A673 (cell line): ENCODE results near the gene MBTPS1. TPM values are rescaled to one million over a fixed set of nuclear protein-coding genes. Genes with fewer than 3 reads are reported as not detected.

Experiments
- BruUV-seq: library from RNA; stranded (reverse); fragments of 400-500 nt; replicated peaks from 2 replicates; lab custom pipeline; 2021; lab: Mats Ljungman, UMichigan
- CTCF ChIA-PET: fragments of 300-600 bp; sonication (Branson Sonifier 250); formaldehyde crosslinking; loops from one replicate; lab custom pipeline; 2022; ENCODE audit warnings: antibody characterized with exemption; lab: Charles Lee
- POLR2A ChIA-PET: fragments of 300-600 bp; sonication (Branson Sonifier 250); formaldehyde crosslinking; loops from one replicate; lab custom pipeline; 2022; ENCODE audit warnings: antibody characterized with exemption; ENCODE audit not compliant: low non-redundant PET; lab: Charles Lee
- DNase-seq: peaks from one replicate; pipeline ENCODE4 v3.0.0-alpha.2; 2015; ENCODE audit warnings: low spot score
- H3K27ac ChIP-seq: fragments of 200-600 bp; sonication (generic); 2 replicates; pipeline ENCODE4 v1.5.1; 2016; ENCODE audit warnings: mixed run types, low read depth, mild to moderate bottlenecking, mixed read lengths, antibody characterized with exemption, low read length; ENCODE audit not compliant: poor library complexity, severe bottlenecking
- H3K27me3 ChIP-seq: fragments of 200-600 bp; sonication (generic); replicated peaks from 2 replicates; pipeline ENCODE4 v1.6.1; 2017; ENCODE audit warnings: mixed run types, low read depth, mild to moderate bottlenecking, mixed read lengths, antibody characterized with exemption, low read length; ENCODE audit not compliant: insufficient read depth, poor library complexity
- H3K36me3 ChIP-seq: fragments of 200-600 bp; sonication (generic); 2 replicates; pipeline ENCODE4 v1.6.1; 2016; ENCODE audit warnings: mixed run types, mild to moderate bottlenecking, mixed read lengths, antibody characterized with exemption, low read length; ENCODE audit not compliant: insufficient read depth, poor library complexity, severe bottlenecking
- H3K4me1 ChIP-seq: fragments of 200-600 bp; sonication (generic); 2 replicates; pipeline ENCODE4 v1.6.1; 2017; ENCODE audit warnings: mixed run types, mild to moderate bottlenecking, mixed read lengths, antibody characterized with exemption, low read length; ENCODE audit not compliant: insufficient read depth, poor library complexity, severe bottlenecking
- H3K4me3 ChIP-seq: fragments of 200-600 bp; sonication (generic); 2 replicates; pipeline ENCODE4 v1.5.1; 2016; ENCODE audit warnings: low read depth, mixed run types, mild to moderate bottlenecking, mixed read lengths, low read length; ENCODE audit not compliant: poor library complexity, severe bottlenecking
- H3K9me3 ChIP-seq: fragments of 200-600 bp; sonication (generic); 2 replicates; pipeline ENCODE4 v1.6.1; 2016; ENCODE audit warnings: mixed run types, low read depth, mild to moderate bottlenecking, mixed read lengths, antibody characterized with exemption, low read length; ENCODE audit not compliant: poor library complexity, severe bottlenecking
- EZH2 ChIP-seq: fragments of 200-600 bp; sonication (generic); IDR thresholded peaks from 2 replicates; pipeline ENCODE4 v1.6.1; 2017; ENCODE audit warnings: borderline replicate concordance, low read depth, mild to moderate bottlenecking, mixed read lengths, antibody characterized with exemption, low read length; ENCODE audit not compliant: poor library complexity, severe bottlenecking
- intact Hi-C: fragments of 100-400 bp; cut with micrococcal nuclease; formaldehyde crosslinking; loops from one replicate; pipeline ENCODE4 v1.10.0; 2022; ENCODE audit not compliant: unreplicated experiment
- total RNA-seq: library from RNA; stranded (reverse); gene quantifications from 2 replicates; pipeline ENCODE4 v1.2.3, GENCODE V29; 2021
- TF ChIP-seq, protein P1 (sequence below): fragments of 300-800, 200-600 bp; sonication (generic); conservative IDR thresholded peaks from 2 replicates; pipeline ENCODE4 v1.5.1; 2017; ENCODE audit warnings: low read depth, mild to moderate bottlenecking, antibody characterized with exemption, low read length, moderate library complexity, mixed read lengths

The MBTPS1 gene
- total RNA-seq, 1 experiment from 2014 or later = 82.0 TPM

DNA sequence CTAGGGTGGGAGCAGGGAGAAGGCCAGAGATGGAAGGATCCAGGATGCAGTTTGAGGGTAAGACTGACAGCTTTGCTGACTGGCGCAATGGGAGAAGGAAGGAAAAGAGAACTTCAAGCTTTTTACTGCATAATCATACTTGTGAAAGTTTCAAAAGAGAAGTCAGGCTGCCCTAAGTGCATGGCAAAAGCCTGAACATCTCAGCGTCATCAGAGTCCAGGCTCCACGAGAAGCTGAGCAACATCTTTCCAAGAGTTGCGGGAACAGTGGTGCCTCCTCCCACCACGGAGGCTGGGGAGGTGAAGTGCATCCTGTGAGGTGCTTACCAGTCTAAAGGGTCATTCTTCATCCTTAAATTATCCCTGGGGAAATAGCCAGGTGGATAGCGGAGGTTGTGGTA, 47.2 kb downstream of the MBTPS1 start:
- H3K27ac ChIP-seq = no peak overlapping the region
- peaks cover 67% of the 10 kb centered on the region for H3K36me3 ChIP-seq
- ChIA-PET CTCF (no interaction called here), POLR2A (no interaction called here)
- TF ChIP-seq EZH2 = no peak
- TF ChIP-seq, protein P1, sequence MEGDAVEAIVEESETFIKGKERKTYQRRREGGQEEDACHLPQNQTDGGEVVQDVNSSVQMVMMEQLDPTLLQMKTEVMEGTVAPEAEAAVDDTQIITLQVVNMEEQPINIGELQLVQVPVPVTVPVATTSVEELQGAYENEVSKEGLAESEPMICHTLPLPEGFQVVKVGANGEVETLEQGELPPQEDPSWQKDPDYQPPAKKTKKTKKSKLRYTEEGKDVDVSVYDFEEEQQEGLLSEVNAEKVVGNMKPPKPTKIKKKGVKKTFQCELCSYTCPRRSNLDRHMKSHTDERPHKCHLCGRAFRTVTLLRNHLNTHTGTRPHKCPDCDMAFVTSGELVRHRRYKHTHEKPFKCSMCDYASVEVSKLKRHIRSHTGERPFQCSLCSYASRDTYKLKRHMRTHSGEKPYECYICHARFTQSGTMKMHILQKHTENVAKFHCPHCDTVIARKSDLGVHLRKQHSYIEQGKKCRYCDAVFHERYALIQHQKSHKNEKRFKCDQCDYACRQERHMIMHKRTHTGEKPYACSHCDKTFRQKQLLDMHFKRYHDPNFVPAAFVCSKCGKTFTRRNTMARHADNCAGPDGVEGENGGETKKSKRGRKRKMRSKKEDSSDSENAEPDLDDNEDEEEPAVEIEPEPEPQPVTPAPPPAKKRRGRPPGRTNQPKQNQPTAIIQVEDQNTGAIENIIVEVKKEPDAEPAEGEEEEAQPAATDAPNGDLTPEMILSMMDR = no peak
- no peaks in the 10 kb centered on the region for H3K9me3 ChIP-seq
- no peak overlapping the region for H3K4me3 ChIP-seq
- H3K27me3 ChIP-seq = no peaks in the 10 kb centered on the region
- DNase-seq = no peak
- intact Hi-C loops = no loop called here
- no TSS peak for BruUV-seq
- H3K4me1 ChIP-seq = no peaks in the 10 kb centered on the region

DNA sequence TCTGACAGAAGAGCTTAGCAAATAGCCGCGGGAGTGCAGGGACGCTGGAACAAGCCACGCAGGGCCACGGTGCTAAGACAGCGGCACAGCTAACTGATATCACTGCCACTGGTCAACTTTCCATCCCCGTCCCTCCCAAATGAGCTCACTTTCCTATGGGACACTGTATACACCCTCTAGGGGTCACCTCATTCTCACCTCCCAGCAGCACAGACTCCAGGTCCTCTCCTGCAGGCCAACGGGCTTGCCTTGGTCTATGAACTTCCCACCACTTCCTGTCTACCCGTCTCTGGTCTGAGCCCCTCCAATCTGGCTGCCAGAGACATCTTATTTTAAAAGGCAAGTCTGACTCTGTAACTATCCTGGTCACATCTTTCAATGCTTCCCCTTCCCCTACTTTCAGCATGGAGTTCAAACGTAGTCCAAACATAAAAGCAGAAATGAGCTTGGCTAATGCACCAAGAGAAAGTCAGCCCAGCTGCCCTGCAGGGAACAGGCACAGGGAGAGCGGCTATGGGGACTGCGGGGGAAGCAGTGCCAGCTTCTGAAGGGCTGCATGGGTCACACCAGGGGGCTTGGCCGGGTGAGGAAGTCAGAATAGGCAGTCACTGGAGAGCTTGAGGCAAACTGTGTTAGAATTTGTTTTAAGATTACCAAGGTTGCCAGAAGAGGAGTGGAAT, 47.8 kb downstream of the MBTPS1 start:
- TF ChIP-seq, protein P1 = no peak
- TF ChIP-seq EZH2 = no peak
- no peaks in the 10 kb centered on the region for H3K4me1 ChIP-seq
- intact Hi-C loops = no loop called here
- no peak overlapping the region for H3K4me3 ChIP-seq
- H3K27me3 ChIP-seq = no peaks in the 10 kb centered on the region
- DNase-seq = no peak
- H3K36me3 ChIP-seq = peaks cover 60% of the 10 kb centered on the region
- H3K27ac ChIP-seq = no peak overlapping the region
- no TSS peak for BruUV-seq
- POLR2A ChIA-PET = no interaction called here
- CTCF ChIA-PET = no interaction called here
- no peaks in the 10 kb centered on the region for H3K9me3 ChIP-seq

DNA sequence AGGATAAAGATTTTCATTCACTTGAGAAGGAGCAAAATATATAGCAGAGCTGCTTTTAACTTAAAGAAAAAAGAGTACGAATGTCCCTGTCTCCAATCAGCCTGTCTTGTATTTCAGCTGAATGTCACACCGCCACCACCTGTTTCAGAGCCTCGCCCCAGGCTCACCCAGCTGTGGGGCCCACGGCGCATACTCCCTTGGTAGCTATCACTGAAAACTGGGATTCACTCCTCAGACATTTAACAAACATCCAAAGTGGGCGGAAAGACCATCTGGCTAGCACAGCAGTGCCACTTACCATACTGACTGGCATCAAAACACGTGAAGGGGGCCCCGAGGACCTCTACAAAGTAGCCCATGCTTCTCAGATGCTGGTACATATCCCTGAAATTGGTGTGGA, 48.7 kb downstream of the MBTPS1 start:
- H3K4me3 ChIP-seq = no peak overlapping the region
- DNase-seq = no peak
- H3K4me1 ChIP-seq = no peaks in the 10 kb centered on the region
- H3K27ac ChIP-seq = no peak overlapping the region
- intact Hi-C loops = no loop called here
- no peaks in the 10 kb centered on the region for H3K9me3 ChIP-seq
- peaks cover 56% of the 10 kb centered on the region for H3K36me3 ChIP-seq
- no TSS peak for BruUV-seq
- H3K27me3 ChIP-seq = no peaks in the 10 kb centered on the region
- POLR2A ChIA-PET = no interaction called here
- TF ChIP-seq, protein P1 = no peak
- TF ChIP-seq EZH2 = no peak
- CTCF ChIA-PET = no interaction called here
